ENCODE results near the gene FANCC.
"Not testable (repeated sequence)": the region's sequence is repeated elsewhere in the genome, so short reads cannot be mapped to it uniquely, and the experiment has no call there.

The FANCC gene

DNA sequence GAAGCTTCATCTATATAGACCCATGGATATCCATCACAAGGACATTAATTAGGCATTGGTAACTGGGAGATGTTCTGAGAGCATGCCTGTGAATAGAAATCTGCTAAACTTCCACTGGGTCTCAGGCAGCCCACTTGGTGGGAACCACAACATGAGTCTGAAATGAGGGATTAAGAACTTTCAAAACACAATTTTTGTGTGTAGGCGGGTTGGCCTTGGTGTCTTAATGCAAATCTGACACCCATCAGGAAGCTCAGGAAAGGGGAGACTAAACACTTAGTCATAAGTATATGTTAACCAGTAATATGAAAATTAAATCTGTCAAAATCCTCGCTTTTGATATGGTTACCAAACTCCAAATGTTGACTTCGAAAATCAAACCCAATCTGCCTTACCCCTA lies 113.2 kb downstream of the FANCC start:
- DNase-seq (ENCODE audit: low read depth in 1 of 2, low spot score in 1 of 2): no peak
- no peak for TF ChIP-seq JUND (IDR thresholded peaks at IDR 0.05; ENCODE audit: low read depth)
- in situ Hi-C loops (cut with HindIII; ENCODE audit: low pct_unique_long_range_greater_than_20kb, low sequenced_read_pairs): no loop called here

- DNase-seq (ENCODE audit: low read depth in 1 of 2, low spot score in 1 of 2); in situ Hi-C loops (cut with HindIII; ENCODE audit: low pct_unique_long_range_greater_than_20kb, low sequenced_read_pairs): not testable (repeated sequence)
Observed at GRCh38 chr9:95203019-95203418, 114.5 kb downstream of the FANCC start.

GRCh38 chr9:95202076-95202681 lies 115.3 kb downstream of the FANCC start:
- no peak for DNase-seq (ENCODE audit: low read depth in 1 of 2, low spot score in 1 of 2)
- TF ChIP-seq JUND (IDR thresholded peaks at IDR 0.05; ENCODE audit: low read depth): no peak
- in situ Hi-C loops (cut with HindIII; ENCODE audit: low pct_unique_long_range_greater_than_20kb, low sequenced_read_pairs): no loop called here

DNA sequence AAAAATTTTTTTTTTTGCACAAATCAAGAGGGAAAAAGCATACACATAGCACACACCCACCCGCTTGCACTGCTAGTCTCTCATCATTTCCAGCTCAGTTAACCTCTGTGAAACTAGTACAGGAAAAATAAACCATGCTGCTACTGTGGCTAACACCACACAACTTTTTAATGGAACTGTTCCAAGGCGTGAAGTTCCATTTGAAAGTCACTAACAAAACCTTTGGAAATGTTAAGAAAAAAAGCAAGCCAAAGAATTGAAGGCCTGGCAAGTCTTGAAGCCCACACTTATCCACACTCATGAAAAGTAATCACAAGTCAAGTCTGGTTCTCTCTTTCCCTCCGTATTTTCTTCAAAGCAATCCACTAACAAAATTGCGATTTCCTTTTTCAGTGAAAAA lies 116.3 kb downstream of the FANCC start:
- in situ Hi-C loops (cut with HindIII; ENCODE audit: low pct_unique_long_range_greater_than_20kb, low sequenced_read_pairs): no loop called here
- DNase-seq (ENCODE audit: low read depth in 1 of 2, low spot score in 1 of 2): no peak
- no peak for TF ChIP-seq JUND (IDR thresholded peaks at IDR 0.05; ENCODE audit: low read depth)

- peak in 1 of 2 experiments; percentile 42 for DNase-seq (ENCODE audit: low read depth in 1 of 2, low spot score in 1 of 2)
- in situ Hi-C loops (cut with HindIII; ENCODE audit: low pct_unique_long_range_greater_than_20kb, low sequenced_read_pairs): no loop called here
- no peak for TF ChIP-seq JUND (IDR thresholded peaks at IDR 0.05; ENCODE audit: low read depth)
Observed at GRCh38 chr9:95197692-95198271, 119.7 kb downstream of the FANCC start.

GRCh38 chr9:95193480-95193879 lies 124.0 kb downstream of the FANCC start:
- TF ChIP-seq JUND (IDR thresholded peaks at IDR 0.05; ENCODE audit: low read depth): no peak
- no peak for DNase-seq (ENCODE audit: low read depth in 1 of 2, low spot score in 1 of 2)
- in situ Hi-C loops (cut with HindIII; ENCODE audit: low pct_unique_long_range_greater_than_20kb, low sequenced_read_pairs): no loop called here

DNA sequence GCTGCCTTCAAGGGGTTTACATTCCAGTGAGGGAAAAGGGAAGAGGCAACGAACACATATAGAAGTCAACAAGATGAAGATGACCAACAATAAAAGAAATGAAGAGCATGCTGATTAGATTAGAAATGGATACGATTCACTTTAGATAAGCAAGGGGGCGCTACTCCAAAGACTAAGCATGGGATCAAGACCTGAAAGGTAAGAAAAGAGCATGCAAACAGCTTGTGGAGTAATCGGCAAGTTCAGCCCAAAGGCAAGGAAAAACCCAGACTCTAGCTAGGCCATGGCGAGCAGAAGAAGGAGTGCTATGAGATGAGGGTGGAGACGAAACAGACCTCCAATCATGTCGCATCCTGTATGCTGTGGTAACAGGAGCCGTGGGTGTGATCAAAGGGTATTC lies 124.4 kb downstream of the FANCC start:
- TF ChIP-seq JUND (IDR thresholded peaks at IDR 0.05; ENCODE audit: low read depth): no peak
- no peak for DNase-seq (ENCODE audit: low read depth in 1 of 2, low spot score in 1 of 2)
- in situ Hi-C loops (cut with HindIII; ENCODE audit: low pct_unique_long_range_greater_than_20kb, low sequenced_read_pairs): no loop called here

DNA sequence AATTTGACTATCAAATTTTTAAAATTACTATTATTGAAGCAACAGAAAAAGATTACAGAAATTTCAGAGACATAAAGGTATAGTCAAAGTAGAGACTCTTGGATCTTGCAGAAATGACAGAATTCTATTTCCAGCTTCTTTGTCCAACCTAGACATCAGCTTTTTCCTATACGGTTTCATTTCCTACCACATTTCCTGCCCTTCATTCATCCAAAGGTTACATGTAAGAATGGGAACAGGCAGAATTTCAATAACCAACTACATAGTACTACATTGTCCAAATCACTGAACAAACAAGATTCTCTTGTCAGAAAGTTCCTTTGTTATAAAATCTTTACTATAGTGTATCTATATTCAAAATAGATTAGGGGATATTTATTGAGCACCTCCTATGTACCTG lies 124.9 kb downstream of the FANCC start:
- no peak for TF ChIP-seq JUND (IDR thresholded peaks at IDR 0.05; ENCODE audit: low read depth)
- DNase-seq (ENCODE audit: low read depth in 1 of 2, low spot score in 1 of 2): no peak
- in situ Hi-C loops (cut with HindIII; ENCODE audit: low pct_unique_long_range_greater_than_20kb, low sequenced_read_pairs): no loop called here

DNA sequence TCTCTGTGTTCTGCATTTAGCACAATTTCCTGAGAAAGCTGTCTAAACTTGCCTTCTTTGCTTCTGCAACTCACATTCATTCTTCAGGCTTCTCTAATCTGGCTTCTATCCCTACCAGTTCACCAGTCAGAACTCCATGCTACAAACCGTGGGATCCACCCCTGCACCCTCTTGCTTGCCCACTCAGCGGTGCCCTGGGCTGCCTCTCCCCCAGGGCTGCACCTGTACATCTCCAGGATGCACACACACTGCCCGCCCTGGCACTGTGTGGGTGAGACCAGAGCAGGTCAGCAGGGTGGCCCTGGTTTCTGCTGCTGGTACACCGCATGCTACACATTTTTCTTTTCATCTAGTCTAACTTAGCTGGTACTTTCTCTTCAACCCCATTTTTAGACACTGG lies 127.1 kb downstream of the FANCC start:
- DNase-seq (ENCODE audit: low read depth in 1 of 2, low spot score in 1 of 2): no peak
- in situ Hi-C loops (cut with HindIII; ENCODE audit: low pct_unique_long_range_greater_than_20kb, low sequenced_read_pairs): no loop called here
- TF ChIP-seq JUND (IDR thresholded peaks at IDR 0.05; ENCODE audit: low read depth): no peak

GRCh38 chr9:95189251-95190098 lies 128.0 kb downstream of the FANCC start:
- no peak for TF ChIP-seq JUND (IDR thresholded peaks at IDR 0.05; ENCODE audit: low read depth)
- no peak for DNase-seq (ENCODE audit: low read depth in 1 of 2, low spot score in 1 of 2)
- in situ Hi-C loops (cut with HindIII; ENCODE audit: low pct_unique_long_range_greater_than_20kb, low sequenced_read_pairs): no loop called here

GRCh38 chr9:95188459-95188858 lies 129.1 kb downstream of the FANCC start:
- in situ Hi-C loops (cut with HindIII; ENCODE audit: low pct_unique_long_range_greater_than_20kb, low sequenced_read_pairs): no loop called here
- no peak for TF ChIP-seq JUND (IDR thresholded peaks at IDR 0.05; ENCODE audit: low read depth)

DNA sequence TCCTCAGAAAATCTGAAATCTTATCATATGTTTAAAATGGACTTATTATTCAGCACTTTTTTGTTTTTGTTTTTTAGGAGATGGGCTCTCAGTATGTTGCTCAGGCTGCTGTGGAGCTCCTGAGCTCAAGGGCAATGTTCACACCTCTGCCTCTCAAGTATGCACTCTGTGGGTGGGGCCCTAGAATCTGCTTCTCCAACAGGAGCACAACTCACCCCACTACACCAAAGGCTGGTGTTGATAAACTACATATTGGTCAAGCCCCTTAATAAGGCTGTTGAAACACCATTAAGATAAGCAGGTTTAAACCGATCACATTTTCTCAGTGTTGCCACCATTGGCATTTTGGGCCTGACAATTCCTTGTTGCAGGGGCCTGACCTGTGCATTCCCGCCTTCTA lies 131.6 kb downstream of the FANCC start:
- in situ Hi-C loops (cut with HindIII; ENCODE audit: low pct_unique_long_range_greater_than_20kb, low sequenced_read_pairs): no loop called here
- DNase-seq (ENCODE audit: low read depth in 1 of 2, low spot score in 1 of 2): no peak
- TF ChIP-seq JUND (IDR thresholded peaks at IDR 0.05; ENCODE audit: low read depth): no peak

More at GRCh38 chr9:95188459-95188858, 129.1 kb downstream of the FANCC start:
- DNase-seq (ENCODE audit: low read depth in 1 of 2, low spot score in 1 of 2): no peak

DNA sequence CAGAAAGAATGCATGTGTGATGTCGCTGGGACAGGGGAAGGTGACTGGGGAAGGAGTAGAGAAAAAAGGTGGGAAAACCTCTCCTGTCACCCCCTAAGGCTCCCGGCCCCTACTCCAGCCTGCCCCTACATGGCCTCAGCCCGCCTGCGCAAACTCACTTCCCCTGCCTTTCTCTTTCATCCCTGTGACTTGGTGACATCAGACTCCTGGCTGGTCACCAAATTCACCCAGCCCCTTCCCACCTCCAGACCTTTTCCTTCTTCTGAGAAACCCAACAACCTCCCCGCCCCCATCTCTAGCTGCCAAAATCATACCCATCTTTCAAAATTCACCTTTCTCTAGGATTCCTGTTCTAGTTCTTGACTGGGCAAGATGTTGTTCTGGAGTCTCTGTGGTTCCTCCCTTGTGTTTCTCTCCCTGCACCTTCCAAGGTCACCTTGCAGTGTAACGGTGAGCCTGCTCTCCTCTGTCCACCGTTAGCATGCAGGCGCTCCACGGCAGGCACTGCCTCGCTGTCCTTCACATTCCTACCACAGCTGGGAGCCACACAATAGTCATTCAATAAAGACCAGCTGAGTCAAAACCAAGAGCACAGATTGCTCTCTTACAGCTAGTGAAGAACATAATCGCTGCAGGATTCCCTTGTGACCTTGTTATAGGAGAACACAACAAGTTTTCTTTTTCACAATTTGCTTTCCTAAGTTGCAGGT lies 134.5 kb downstream of the FANCC start:
- no peak for TF ChIP-seq JUND (IDR thresholded peaks at IDR 0.05; ENCODE audit: low read depth)
- DNase-seq (ENCODE audit: low read depth in 1 of 2, low spot score in 1 of 2): no peak

More for the DNA sequence above, 134.5 kb downstream of the FANCC start:
- in situ Hi-C loops (cut with HindIII; ENCODE audit: low pct_unique_long_range_greater_than_20kb, low sequenced_read_pairs): no loop called here
